ENCODE measurements around the gene DPAGT1.
"Not testable (repeated sequence)": the region's sequence is repeated elsewhere in the genome, so short reads cannot be mapped to it uniquely, and the experiment has no call there.

DPAGT1 gene

DNA sequence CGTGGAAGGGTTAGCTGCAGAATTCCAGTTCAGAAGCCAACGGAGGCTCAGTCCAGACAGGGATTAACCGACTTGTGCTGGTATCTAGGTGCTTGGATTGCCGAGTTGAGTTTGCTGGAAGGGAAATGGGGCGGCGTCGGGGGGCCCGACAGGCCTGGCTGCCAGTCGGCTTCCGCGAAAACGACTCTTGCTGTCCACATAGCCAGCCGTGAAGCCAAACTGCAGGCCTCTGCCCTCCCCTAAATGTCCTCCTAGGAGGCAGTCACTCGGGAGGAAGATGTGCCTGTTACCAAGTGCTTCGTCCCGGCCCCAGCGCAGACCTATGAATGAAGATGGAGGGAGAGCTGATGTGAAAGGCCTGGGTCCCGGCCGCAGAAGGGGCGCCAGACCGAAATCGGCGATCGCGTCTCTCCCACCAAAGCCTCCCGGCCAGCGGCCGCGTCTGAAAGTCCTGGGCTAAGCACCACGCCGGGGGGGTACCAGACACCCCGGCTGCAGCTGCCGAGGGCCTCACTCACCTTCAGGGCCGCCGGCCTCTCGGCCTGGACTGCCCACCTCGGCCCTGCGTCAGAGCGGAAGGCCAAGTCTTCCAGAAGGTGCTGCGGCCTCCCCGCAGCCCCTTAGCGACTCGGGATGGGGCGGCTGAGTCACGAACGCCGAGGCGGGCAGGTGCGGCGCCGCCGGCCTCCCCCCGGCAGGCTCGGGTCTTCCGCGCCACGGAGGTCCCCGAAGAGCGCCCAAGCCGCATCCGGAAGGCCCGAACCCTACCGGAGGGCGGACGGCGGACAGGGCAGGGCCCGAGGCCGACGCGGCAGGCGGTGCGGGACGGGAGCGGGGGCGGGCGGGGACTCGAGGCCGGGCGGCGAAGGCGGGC is 7.5 kb downstream of the DPAGT1 start:
- peak; percentile 60 for DNase-seq

DNA sequence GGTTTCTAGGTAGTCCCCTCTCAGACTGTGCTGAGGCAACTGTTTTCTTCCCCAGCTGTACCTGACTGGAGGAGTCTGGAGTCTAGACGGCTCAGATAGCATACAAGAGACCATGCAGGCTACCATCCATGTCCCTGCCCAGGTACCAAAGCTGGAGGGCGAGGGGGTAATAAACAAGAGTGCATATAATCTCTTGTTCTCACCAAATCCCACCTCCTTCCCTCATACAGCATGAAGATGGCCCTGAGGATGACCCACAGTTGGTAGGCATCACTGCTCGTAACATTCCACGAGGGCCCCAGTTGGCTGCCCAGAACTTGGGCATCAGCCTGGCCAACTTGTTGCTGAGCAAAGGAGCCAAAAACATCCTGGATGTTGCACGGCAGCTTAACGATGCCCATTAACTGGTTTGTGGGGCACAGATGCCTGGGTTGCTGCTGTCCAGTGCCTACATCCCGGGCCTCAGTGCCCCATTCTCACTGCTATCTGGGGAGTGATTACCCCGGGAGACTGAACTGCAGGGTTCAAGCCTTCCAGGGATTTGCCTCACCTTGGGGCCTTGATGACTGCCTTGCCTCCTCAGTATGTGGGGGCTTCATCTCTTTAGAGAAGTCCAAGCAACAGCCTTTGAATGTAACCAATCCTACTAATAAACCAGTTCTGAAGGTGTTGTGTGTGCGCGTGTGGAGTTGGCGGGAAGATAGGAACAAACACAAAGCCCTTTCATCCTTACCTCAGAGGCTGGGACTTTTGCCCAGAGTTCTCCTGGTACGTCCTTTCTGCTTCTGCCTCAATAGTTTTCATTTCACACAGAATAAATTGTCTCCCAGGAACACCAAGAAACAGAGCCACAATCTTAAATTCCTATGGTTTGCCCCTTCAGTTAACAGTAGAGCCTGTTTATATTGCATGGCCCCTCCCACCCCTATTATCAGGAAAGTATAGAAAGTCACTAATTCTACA is 8.5 kb downstream of the DPAGT1 start:
- peak; percentile 50 for DNase-seq

DNA sequence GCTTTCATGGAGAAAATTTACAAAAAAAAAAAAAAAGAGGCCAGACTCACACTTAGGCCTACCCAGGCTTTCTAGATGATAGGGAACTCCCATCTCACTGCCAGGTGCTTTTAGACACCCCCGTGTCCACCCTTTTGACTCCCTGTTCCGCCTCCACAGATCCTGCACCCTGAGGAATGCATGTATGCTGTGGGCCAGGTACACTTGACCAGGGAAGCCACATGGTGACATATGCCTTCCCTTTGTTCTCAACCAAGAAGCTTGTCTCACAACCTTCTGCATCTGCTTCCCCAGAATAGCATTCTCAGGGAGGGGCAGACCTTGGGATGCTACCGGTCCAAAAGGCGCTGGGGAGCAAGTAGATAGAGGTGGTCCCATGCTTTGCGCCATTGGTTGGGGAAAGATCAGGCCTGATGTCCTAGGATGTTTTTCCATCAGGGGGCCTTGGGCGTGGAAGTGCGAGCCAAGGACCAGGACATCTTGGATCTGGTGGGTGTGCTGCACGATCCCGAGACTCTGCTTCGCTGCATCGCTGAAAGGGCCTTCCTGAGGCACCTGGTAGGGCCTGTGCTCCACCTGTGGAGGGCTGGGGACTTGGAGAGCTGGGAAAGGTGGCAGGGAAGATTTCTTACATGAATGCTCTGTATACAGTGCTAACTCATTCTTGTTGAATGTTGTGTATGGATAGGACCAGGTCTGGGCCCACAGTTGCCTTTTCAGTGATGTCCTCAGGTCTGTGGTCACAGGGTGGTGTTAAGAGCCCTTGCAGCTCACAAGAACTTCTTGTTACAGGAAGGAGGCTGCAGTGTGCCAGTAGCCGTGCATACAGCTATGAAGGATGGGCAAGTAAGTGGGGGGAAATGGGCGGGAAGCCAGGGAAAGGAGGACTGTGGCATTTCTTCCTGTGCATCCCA is 9.4 kb downstream of the DPAGT1 start:
- peak; percentile 70 for DNase-seq

DNA sequence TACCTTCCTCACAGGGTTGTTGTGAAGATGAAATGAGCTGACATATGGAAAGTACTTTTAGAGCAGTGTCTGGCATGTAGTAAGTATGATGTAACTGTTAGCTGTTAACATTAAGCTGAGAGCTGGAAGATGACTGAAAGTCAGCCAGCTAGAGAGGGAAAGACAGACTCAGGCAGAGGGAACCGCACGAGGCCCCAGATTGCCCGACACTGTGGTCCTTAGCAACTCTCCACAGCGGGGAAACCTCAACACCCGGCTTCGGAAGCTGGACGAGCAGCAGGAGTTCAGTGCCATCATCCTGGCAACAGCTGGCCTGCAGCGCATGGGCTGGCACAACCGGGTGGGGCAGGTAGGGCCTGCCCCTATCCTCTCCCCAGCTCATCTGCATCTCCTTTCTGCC is 10.5 kb downstream of the DPAGT1 start:
- peak; percentile 27 for DNase-seq

DNA sequence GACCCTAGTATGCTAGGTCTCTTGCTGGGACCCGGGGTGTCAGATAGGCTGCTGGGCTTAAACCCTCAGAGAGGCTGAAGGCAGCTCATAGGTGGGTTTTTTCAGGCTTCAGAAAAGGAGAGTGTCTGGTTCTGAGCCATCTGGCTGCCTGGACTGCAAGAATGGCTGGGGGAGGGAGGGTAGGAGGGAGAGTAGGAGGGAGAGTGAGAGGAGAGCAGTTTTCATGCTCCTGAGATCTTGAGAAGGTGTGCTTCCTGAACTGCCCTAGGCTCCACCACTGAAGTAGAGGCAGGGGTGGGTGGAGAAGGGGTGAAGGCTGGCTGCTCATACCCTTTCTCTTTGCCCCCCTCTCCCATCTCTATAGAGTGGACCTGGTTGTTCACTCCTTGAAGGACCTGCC is 12.3 kb downstream of the DPAGT1 start:
- peak; percentile 29 for DNase-seq

DNA sequence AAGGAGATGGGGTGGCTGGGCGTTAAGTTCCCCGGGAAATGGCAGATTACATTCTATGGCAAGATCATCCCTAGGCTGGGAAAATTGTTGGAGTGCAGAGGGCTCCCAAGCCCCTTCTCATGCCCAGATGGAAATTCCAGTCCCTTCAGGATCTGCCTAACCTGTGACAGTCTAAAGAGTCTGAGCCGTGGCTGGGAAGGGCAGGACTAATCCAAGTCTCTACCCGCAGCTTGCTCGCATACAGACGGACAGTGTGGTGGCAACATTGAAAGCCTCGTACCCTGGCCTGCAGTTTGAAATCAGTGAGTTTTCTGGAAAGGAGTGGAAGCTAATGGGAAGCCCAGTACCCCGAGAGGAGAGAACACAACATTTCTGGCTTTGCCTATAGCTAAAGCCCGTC is 13.2 kb downstream of the DPAGT1 start:
- DNase-seq: no peak

DNA sequence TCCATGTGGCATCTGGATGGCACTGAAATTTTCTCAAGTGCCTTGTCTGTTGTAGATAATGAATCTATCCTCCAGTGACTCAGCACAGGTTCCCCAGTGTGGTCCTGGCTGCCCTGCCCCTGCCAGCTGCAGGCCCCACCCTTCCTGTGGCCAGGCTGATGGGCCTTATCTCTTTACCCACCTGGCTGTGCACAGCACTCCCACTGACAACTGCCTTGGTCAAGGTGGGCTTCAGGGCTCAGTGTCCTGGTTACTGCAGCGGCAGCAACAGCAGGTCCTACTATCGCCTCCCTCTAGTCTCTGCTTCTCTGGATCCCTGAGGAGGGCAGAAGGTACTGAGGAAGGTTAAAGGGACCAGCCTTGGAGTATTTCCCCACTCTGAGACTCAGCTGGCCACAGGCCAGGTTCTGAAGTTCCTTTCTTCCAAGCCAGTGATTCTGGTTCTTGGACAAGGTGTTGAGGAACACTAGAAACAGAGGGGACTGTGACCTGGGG is 13.9 kb downstream of the DPAGT1 start:
- DNase-seq: peak; percentile 98

DNA sequence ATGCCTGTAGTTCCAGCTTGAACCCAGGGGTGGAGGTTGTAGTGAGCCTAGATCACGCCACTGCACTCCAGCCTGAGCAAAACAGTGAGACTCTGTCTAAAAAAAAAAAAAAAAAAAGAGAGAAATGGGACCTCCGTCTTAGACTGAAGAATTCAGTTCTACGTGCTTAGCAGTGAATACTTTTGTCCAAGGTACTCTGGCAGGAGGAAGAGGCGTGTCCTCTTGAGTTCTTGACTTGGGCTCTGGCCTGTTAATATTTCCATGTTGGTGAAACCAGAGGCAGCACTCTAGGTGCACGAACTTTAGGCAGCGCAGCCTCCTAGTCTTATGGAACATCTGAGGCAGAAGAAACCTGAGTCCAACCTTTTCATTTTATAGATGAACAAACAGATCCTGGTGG is 14.5 kb downstream of the DPAGT1 start:
- DNase-seq: peak; percentile 66

DNA sequence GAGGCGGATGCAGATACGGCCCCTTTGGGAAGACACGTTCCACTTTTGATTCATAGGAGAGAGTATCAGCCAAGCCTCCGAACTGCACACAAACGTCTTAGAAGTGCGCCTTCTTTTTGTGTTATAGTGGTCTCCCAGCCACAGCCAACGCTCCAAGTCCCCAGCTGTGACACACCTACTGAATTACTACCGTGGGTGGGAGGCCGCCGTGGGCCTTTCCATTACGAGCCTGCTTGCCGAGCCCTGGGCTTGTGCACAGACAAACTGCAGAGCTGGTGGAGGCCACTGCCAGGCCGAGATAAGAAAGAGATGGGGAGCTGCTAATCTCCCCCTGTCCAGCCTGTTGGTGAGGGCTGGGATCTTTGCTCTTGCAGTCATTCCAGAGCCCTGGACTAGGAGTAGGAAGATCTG is 16.2 kb downstream of the DPAGT1 start:
- peak; percentile 90 for DNase-seq

DNA sequence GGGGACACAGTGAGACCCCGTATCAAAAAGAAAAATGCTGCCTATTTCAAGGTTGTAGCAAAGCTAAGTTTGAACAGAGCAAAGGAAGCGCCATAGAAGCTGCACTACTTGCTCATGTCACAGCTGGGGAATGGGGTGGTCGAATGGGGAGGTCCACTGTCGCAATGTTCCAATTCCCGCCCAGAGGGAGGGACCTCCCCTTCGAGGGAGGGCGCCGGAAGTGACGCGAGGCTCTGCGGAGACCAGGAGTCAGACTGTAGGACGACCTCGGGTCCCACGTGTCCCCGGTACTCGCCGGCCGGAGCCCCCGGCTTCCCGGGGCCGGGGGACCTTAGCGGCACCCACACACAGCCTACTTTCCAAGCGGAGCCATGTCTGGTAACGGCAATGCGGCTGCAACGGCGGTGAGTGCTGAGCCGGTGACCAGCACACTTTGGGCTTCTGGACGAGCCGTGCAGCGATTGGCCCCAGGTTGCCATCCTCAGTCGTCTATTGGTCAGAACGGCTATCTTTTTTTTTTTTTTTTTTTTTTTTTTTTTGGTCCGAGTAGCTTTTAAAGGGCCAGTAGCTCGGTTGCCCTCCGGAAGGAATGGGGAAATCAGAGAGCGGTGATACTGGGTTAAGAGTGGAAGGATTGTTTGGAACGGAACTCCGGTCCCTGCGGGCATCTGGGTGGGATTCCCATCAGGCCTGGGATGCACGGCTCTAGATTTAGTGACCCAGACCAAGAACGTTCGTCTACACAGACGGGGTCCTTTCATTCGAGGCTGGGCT is 16.8 kb downstream of the DPAGT1 start, which contains the start of gene HMBS:
Gene HMBS (plus strand): TSS at position 219 of the 774 bp plus-strand sequence. CDS start 153 bp downstream, at position 372.
- DNase-seq: peak; percentile 99

DNA sequence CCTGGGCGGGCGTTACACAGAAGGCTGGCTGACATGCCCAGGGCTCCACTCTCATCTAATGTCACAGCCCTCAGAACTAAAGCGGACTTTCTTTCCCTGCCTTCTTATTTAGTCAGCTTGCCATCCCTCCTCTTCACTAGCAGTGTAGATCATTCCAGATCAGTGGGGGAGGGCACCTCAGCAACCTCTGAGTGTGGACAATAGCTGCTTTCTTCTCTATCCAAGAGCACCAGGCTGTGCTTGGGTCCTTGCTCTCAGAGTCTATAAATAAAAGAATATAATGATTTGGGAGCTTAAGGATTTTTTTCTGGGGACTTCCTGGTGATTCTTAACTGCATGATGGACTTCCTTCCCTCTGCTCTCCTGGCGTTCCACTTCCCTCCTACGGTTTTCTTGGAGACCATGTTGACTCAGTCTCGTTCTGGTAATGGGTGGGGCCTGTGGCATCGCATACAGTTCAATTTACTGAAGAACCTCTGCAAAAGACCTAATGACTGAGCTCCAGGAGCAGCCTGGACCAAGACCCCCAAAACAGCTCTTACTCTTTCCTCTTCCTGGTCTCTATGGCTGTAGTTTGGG is 19.9 kb downstream of the DPAGT1 start:
- DNase-seq: no peak

DNA sequence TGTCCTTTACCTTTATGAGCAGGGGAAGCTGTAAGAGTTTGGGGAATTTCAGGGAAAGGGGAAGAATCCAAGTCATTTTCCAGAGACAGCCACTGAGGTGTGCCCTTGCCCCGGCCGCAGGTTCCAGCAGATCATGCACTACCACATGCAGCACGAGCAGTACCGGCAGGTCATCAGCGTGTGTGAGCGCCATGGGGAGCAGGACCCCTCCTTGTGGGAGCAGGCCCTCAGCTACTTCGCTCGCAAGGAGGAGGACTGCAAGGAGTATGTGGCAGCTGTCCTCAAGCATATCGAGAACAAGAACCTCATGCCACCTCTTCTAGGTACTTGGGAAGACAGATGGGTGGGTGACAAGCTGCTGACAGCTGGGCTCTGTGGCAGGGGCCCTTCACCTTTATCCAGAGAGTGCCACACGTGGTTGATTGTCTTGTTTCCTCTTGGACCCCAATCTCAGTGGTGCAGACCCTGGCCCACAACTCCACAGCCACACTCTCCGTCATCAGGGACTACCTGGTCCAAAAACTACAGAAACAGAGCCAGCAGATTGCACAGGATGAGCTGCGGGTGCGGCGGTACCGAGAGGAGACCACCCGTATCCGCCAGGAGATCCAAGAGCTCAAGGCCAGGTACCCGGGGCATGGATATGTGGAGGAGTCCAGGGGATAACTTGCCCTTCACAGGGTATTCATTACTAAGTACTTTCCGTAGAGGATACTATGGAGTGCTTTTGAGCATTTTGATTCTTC is 22.8 kb downstream of the DPAGT1 start:
- no peak for DNase-seq

DNA sequence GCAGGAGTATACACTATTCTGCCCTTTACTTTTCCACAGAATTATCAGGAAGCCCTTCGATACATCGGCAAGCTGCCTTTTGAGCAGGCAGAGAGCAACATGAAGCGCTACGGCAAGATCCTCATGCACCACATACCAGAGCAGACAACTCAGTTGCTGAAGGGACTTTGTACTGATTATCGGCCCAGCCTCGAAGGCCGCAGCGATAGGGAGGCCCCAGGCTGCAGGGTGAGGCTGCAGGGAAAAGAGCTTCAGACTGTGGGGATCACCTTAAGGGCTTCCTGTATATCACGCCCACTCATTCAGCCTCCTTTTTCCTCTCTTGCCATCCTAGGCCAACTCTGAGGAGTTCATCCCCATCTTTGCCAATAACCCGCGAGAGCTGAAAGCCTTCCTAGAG is 23.8 kb downstream of the DPAGT1 start:
- no peak for DNase-seq

DNA sequence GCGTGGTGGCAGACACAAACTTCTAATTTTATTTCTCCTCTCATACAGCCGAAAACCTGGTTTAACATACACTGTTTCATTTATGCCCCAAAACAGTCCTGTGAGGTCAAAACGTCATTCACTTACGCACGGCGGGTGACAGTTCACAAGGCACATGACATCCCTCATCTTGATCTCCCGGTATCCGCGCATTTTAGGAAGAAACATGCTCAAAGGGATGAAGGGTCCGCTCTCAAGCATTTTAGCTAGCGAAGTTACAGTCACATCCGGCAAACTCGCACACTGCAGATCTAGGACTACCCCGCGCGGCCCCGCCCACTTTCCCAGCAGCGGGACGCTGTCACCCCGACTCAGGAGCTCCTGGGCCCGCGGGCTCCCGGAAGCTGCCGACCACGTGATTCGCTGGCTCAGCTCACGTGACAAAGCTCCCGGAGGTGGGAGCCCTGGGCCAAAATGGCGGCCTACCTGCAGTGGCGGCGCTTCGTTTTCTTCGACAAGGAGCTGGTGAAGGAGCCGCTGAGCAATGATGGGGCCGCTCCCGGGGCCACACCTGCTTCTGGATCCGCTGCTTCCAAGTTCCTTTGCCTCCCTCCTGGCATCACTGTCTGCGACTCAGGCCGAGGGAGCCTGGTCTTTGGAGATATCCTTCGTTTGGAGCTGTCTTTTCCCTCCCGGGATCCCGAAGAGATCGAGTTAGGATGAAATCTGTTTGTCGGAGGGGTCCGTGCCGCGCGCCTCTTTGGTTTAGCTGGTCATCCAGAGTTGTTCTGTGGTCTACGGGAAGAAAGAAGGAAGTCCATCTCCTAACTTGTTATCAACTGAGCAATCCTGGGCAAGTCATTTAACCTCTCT is 34.1 kb downstream of the DPAGT1 start, which contains the start of gene VPS11:
Gene VPS11 (plus strand): TSS at position 448 of the 852 bp plus-strand sequence. CDS start 6 bp downstream, at position 454.
- DNase-seq: peak; percentile 99

DNA sequence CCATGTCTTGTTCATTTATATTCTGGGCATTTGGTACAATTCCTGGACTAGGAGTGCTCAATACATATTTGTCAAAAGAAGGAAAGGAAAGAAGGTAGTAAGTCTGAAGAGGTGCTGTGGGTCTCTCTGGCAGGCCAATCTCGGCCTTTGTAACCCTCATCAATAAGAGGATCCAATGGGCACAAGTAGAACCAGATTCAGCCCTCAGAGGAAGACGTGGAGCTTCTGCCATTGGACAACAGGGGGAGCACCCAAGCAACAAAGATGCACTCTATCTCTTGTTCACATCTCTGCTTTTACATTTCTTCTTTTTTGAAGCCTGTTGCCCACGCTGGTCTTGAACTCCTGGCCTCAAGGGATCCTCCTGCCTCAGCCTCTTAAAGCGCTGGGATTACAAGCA is 36.3 kb downstream of the DPAGT1 start:
- DNase-seq: peak; percentile 85

DNA sequence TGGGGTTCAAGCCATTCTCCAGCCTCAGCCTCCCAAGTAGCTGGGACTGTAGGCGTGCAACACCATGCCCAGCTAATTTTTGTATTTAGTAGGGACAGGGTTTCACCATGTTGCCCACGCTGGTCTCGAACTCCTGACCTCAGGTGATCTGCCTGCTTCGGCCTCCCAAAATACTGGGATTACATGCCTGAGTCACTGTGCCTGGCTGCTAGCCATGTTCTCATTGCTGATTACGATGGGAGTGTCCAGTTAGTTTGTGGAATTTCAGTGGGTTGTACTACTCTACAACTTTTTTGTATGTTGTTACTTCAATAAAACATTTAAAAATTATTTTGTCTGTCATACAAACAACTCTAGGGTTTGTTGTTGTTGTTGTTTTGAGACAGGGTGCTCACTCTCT is 38.9 kb downstream of the DPAGT1 start:
- peak; percentile 48 for DNase-seq

DNA sequence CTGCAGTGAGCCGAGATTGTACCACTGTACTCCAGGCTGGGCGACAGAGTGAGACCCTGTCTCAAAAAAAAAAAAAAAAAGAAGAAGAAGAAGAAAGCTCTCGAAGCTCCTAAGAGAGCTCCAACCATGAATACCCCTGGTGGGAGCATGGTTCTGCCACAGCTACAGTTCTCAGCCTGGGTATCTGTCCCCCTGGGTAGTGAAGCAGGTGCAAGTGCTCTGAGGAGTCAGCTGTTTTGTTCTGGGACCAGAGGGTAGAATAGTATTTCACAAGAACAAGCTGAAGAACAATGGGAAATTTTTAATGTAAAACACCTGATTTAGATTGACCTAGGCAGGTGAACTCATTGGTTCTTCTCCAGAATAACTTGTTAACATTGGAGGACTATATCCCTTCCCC is 40.4 kb downstream of the DPAGT1 start:
- no peak for DNase-seq

DNA sequence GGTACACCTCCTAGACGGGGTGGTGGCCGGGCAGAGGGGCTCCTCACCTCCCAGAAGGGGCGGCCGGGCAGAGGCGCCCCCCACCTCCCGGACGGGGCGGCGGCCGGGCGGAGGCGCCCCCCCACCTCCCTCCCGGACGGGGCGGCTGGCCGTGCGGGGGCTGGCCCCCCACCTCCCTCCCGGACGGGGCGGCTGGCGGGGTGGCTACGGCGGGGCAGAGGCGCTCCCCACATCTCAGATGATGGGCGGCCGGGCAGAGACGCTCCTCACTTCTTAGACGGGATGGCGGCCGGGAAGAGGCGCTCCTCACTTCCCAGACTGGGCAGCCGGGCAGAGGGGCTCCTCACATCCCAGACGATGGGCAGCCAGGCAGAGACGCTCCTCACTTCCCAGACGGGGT is 42.5 kb downstream of the DPAGT1 start:
- DNase-seq: not testable (repeated sequence)
